Measurements from ENCODE around the gene RARA.

RARA gene

DNA sequence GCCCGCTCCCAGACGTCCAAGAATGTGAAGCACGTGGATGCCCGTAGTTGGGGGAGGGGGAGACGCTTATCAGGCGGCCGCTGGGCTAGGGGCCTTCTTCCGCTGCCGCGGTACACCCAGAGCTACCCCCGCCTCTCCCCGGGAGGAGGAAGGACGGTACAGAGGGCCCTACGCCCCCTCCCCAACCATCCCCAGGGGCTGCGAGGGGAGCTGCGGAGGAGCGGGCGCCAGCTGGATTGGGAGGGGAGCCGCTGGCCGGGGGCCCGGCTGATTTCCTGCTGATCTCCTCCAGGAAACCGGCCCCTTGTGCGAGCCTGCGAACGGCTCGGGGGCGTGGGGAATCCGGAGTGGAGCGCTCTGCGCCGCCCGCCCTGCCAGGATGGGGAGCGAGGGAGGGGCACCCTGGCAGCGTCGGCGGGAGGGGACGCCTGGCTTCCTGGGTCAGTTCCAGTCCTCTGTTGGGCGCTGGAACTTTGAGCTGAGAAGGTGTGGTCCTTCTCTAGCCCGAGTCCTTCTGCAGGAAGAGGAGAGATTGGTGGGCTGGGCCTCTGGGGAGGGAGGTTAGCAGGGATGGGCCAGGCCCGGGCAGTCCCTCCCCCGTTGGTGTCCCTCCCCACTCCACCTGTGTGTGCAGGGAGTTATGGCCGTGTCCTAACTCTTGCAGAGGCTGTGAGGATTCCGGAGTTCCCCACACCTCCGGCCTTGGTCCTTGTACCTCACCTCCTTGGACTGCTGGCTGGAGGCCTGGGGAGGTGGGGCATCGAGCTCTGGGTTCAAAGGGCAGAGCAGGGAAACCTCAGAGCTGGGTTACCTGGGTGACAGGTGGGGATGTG is 36.4 kb downstream of the RARA start:
- no peak for DNase-seq (ENCODE audit: low read depth in 4 of 4, low spot score in 1 of 4)

DNA sequence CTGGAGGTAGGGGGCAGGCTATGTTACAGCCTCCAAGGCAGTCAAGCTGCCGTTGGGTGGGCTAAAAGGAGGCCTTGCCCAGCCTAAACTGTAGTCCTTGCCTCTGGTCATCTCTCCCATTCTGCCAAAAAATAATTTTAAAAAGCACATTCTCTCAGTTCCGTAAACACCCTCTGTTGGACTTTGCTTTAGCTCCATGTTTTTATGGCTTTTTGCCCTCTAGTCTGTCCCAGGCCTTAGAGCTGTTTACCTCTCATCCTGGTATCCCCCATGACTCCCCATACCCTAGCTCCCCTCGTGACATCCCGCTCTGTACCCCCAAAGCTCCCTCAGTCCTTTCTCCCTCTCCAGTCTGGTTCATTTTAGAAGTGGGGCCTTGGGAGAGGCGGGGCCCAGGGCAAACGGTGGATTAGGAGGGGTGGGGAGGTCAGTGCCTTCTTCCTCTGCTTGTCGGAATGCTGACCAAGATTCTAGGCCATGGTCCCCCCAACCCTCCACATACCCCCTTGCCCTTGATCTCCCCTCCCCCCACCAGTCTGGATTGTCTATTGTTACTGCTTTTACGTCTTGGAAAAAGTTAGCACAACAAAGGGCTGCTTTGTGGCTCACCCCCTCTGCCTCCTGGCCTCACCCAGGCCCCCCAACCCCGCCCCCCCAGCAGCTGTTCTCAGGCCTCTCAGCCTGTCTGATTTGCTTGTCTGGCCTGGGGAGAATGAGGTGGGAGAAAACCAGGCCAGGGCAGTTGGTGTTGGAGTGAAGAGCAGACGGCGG is 37.2 kb downstream of the RARA start:
- no peak for DNase-seq (ENCODE audit: low read depth in 4 of 4, low spot score in 1 of 4)

GRCh38 chr17:40346765-40347158 is 37.8 kb downstream of the RARA start:
- no peak for DNase-seq (ENCODE audit: low read depth in 4 of 4, low spot score in 1 of 4)

DNA sequence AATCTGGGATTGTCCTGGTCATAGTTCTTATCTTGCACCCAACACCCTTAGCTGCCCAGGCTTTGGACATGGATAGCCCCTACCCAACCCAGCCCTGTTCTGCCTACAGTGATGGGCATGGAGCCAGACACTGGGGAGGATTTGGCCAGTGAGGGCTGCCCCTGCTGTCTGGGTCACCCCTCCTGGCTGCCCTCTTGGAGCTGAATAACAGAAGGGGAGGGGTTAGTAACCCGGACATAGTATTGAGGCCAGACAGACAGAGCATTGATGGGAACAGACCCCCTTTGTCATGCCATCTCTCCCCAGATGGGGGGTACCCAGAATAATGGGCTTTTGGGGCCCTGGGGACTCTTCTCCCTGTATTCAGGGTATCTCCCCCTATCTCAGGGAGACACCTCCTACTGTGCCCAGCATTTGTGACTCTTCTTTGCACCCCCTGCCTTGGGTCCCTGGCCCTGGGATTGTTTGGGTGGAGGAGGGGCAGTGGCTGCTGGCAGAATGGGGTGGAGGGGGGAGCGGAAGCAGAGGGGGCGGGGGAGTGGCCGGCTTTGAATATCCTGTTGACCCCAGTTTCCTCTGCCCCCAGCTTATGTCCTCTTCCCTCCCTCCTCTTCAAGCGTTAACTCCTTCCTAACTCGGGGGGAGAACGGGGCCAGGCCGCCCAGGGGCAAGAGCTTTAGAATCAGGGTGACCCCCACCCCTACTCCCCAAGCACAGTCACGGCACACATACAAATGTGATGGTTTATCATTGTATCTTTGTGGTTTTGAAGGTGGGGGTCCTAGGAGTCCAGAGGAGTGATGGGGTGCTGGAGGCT is 38.5 kb downstream of the RARA start:
- DNase-seq (ENCODE audit: low read depth in 4 of 4, low spot score in 1 of 4), result no peak

GRCh38 chr17:40348136-40348504 is 39.1 kb downstream of the RARA start:
- DNase-seq (ENCODE audit: low read depth in 4 of 4, low spot score in 1 of 4), result no peak

DNA sequence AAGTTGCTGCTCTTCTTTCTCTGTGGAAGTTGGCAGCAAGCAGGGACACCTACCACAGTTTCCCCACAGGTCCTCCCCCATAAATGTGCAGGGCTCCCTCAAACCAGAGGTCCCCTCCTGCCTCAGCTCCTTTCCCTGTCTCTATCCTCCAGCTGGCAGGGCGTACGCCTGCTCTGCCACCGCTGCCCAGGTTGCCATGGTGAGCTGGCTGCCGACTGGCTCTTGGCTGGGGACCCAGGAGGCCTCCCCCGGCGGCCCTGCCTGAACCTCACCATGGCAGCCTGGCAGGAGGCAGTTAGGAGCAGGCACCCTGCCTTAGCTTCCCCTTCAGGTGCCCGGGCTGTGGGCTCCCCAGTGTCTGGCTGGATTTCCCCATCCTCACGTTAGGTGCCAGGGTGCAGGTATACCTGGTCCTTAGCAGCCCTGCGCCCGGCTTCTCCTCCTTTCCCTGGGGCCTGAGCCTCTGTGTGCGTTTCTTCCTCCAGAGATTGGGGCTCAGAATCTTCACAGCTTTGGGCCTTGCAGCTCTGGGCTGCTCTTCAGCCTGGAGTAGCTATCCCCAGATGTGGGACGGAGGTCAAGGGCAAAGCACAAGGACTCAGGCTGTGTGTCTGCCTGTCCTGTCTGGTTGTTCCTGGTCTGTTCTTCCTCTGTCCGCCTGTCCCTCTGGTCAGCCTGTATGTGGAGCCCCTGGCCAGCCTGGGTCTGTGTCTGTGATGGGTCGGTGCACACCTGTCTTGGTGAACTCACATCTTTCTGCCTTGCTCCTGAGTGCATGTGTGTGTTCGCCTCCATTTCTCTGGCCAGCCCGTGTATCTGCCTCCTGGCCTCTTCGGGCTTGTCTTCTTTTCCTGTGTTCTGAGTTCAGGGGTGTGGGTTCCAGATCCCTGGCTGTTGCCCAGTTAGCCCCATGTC is 39.8 kb downstream of the RARA start:
- DNase-seq (ENCODE audit: low read depth in 4 of 4, low spot score in 1 of 4), result no peak

DNA sequence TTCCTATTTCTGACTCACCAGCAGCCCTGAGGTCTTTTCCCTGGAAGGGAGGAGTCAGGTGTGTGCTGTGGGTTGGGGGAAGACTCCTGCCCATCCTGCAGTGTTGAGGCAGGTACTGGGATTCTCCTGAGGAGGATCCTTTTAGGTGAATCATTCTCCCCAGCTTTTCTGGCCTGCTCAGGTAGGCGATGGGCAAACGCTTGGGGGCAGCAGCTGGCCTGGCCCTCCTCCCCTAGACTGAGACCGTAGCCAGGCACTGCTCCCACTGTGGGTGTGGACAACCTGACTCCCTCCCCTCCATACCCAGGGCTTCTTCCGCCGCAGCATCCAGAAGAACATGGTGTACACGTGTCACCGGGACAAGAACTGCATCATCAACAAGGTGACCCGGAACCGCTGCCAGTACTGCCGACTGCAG is 40.5 kb downstream of the RARA start:
- DNase-seq (ENCODE audit: low read depth in 4 of 4, low spot score in 1 of 4), result no peak

DNA sequence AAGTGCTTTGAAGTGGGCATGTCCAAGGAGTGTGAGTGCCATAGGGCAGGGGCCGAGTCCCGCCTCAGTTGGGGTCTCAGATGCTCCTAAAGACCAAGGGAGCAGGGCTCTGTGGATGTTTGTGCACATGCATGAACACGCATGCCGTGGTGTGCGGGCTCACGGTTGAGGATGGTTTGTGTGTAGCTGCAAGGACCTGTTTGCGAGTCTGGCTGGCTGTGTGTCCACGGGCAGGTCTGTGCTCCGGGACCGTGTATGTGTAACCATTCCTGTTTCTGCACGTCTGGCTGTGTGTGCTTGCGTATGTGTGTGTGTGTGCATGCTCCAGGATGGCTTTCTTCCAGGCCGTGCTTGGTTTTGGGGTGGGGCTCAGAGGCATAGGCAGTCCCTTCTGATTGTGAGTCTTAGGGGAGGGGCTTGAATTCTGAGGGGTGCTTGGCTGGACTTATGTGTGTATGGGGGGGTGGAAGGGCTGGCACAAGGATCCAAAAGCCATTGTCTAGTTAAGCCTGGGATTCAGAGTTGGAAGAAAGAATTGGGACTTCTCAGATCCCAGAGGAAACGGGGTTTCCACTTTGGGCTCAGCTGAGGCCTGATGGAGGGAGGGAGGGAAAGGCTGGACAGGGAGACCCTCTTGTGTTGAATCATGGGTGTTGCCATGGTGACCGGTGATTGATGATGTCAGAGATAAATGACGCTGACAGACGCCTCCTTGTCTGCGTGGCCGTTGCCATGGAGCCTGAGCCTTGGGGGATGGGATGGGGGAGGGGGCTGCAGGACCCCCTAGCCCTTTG is 41.1 kb downstream of the RARA start:
- no peak for DNase-seq (ENCODE audit: low read depth in 4 of 4, low spot score in 1 of 4)

- DNase-seq (ENCODE audit: low read depth in 4 of 4, low spot score in 1 of 4), result no peak
Measured at GRCh38 chr17:40350689-40351358, 41.8 kb downstream of the RARA start.

- no peak for DNase-seq (ENCODE audit: low read depth in 4 of 4, low spot score in 1 of 4)
Measured at GRCh38 chr17:40351359-40352236, 42.6 kb downstream of the RARA start.

DNA sequence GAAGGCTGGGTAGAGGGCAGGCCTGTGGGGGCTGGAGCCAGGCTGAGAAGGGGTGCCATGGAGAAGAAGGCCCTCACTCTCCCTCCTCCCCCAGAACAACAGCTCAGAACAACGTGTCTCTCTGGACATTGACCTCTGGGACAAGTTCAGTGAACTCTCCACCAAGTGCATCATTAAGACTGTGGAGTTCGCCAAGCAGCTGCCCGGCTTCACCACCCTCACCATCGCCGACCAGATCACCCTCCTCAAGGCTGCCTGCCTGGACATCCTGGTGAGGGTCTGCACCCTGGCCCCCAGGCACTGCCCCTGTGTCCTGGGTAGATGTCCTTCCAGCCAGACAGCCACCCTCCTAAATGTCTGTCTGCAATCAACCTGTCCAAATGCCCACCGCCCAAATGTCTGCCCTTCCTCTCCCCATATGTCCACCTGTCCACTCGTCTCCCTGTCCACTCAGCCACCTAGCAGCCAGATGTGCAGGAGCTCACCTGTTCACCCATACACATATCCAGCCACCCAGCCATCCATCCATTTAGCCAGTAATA is 43.3 kb downstream of the RARA start:
- no peak for DNase-seq (ENCODE audit: low read depth in 4 of 4, low spot score in 1 of 4)

DNA sequence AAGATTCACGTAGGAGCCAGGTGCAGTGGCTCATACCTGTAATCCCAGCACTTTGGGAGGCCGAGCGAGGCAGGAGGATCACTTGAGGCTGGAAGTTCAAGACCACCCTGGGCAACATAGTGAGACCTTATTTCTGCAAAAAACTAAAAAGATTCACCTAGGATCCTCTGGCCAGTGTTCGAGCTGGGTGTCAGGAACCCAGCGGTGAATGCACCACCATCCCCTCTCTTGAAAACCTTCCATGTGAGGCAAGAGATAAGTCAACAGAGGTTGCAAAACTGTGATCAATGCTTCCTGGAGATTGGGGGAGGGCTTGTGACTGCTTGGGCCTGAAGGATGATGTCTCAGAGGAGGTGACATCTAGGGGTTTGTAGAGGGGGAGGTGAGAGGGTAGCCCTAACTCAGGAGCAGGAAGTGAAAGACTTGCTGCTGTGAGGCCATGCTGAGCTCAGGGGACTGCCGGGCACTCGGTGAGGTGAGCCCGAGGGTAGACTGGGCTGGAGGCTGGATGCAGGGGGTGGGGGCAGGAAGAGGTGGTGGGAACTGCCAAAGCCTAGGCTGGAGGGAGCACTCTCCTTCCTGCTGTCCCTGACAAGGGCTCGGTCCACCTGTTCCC is 43.9 kb downstream of the RARA start:
- DNase-seq (ENCODE audit: low read depth in 4 of 4, low spot score in 1 of 4), result no peak

- no peak for DNase-seq (ENCODE audit: low read depth in 4 of 4, low spot score in 1 of 4)
Measured at GRCh38 chr17:40354221-40355122, 45.5 kb downstream of the RARA start.

DNA sequence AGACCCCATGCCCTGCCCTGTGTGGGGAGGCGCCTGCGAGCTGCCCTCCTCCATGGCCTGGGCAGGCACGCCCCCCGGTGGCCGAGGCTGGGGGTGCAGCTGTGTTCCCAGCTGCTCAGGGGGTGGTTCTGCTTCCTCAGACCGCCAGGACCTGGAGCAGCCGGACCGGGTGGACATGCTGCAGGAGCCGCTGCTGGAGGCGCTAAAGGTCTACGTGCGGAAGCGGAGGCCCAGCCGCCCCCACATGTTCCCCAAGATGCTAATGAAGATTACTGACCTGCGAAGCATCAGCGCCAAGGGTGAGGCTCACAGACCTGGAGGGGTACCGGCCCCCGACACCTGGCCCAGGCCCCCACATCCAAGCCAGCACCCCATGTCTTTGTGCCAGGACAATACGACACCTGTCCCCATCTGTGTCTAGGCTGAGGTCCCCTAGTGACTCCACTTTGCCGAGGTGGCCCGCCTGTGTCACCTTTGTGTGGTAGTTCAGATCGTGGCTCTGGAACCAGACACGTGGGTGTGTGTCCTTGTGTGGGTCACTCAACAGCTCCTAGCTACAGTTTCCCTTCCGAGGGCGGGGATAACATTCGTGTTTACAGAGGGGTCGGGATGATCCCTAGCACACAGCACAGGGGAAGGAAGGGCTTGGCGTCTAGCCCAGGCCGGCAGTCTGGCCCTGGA is 46.3 kb downstream of the RARA start:
- peak; percentile 52 to 74 (median 66) for DNase-seq (ENCODE audit: low read depth in 4 of 4, low spot score in 1 of 4)

DNA sequence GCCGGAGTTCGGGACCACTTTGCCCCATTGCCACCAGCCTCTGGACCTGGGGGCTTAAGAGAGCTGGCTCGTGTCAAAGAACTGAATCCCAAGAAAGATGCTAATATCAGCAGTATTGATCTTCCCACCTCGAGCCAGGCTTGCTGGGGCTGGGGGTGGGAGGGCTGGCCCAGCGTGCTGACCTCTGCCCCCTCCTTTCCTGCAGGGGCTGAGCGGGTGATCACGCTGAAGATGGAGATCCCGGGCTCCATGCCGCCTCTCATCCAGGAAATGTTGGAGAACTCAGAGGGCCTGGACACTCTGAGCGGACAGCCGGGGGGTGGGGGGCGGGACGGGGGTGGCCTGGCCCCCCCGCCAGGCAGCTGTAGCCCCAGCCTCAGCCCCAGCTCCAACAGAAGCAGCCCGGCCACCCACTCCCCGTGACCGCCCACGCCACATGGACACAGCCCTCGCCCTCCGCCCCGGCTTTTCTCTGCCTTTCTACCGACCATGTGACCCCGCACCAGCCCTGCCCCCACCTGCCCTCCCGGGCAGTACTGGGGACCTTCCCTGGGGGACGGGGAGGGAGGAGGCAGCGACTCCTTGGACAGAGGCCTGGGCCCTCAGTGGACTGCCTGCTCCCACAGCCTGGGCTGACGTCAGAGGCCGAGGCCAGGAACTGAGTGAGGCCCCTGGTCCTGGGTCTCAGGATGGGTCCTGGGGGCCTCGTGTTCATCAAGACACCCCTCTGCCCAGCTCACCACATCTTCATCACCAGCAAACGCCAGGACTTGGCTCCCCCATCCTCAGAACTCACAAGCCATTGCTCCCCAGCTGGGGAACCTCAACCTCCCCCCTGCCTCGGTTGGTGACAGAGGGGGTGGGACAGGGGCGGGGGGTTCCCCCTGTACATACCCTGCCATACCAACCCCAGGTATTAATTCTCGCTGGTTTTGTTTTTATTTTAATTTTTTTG is 47.1 kb downstream of the RARA start:
- DNase-seq (ENCODE audit: low read depth in 4 of 4, low spot score in 1 of 4), result no peak

All from stimulated activated CD4-positive, alpha-beta T cell treated with anti-CD3 and anti-CD28 coated beads, Interleukin-1b, Interleukin-23, amount 100 ng/mL, for 24 hours (primary cell).